ENCODE data around the gene BRF1.

GRCh38 chr14:105271224-105271890 lies 29.4 kb downstream of the BRF1 start:
- no peak for TF ChIP-seq CTCF (IDR thresholded peaks at IDR 0.05)
- no peak for TF ChIP-seq POLR2A (IDR thresholded peaks at IDR 0.05)

Measured in right lobe of liver (tissue), 4 donors.